ENCODE data around the gene UGT8.

The UGT8 gene

DNA sequence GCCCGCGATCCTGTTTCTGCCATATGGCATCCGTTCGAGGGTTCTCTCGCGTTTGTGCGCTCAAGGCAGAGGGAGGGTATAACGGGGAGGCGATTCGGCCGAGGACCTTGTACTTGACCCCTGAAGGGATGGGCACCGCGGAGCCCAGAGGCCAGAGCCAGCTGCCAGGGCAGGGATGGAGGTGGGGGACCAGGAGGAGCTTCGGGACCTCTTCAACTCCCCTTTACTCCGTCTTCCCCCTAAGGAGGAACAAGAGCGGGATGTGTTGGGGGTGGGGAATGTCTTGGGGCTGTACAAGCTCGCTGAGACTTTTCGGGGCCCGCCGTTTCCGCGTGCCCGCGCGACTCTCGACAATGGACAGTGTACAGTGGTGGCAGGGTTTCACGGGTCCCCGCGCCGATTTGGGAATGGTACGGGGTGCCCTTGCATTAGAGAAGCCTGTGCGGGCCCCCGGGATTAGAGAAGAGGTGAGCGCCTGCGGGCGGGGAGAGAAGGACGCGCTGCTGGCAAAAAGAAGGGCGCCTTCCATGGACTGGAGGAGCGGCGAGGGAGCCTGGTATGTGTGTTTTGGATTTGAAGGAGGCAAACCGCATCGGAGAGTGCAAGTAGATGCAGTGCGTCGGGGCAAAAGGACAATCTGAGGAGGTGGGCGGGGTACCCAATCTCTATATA is 760 bp downstream of the UGT8 start (continued):
- TF ChIP-seq, protein P1, sequence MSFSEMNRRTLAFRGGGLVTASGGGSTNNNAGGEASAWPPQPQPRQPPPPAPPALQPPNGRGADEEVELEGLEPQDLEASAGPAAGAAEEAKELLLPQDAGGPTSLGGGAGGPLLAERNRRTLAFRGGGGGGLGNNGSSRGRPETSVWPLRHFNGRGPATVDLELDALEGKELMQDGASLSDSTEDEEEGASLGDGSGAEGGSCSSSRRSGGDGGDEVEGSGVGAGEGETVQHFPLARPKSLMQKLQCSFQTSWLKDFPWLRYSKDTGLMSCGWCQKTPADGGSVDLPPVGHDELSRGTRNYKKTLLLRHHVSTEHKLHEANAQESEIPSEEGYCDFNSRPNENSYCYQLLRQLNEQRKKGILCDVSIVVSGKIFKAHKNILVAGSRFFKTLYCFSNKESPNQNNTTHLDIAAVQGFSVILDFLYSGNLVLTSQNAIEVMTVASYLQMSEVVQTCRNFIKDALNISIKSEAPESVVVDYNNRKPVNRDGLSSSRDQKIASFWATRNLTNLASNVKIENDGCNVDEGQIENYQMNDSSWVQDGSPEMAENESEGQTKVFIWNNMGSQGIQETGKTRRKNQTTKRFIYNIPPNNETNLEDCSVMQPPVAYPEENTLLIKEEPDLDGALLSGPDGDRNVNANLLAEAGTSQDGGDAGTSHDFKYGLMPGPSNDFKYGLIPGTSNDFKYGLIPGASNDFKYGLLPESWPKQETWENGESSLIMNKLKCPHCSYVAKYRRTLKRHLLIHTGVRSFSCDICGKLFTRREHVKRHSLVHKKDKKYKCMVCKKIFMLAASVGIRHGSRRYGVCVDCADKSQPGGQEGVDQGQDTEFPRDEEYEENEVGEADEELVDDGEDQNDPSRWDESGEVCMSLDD (tag by site-specific recombination; IDR thresholded peaks at IDR 0.05) = no peak
- TF ChIP-seq ZNF548 (tag by site-specific recombination; IDR thresholded peaks at IDR 0.05) (no peak), YY1 (tag by site-specific recombination; IDR thresholded peaks at IDR 0.05) (no peak), SP3 (tag by site-specific recombination; IDR thresholded peaks at IDR 0.05) (peak; percentile 45; the same call in 1 of the 2 replicates), OVOL3 (tag by site-specific recombination; IDR thresholded peaks at IDR 0.05) (no peak), ZNF24 (tag by site-specific recombination; IDR thresholded peaks at IDR 0.05) (no peak), EGR2 (tag by site-specific recombination; IDR thresholded peaks at IDR 0.05; ENCODE audit: low read depth) (no peak), ZNF366 (tag by site-specific recombination; conservative IDR thresholded peaks at IDR 0.05) (0 out of 2 replicates have a peak, but pooled peaks have one; percentile 16), SETDB1 (IDR thresholded peaks at IDR 0.05; ENCODE audit: insufficient read length, low read length) (no peak), ZNF571 (tag by site-specific recombination; IDR thresholded peaks at IDR 0.05) (no peak), FEZF1 (tag by site-specific recombination; IDR thresholded peaks at IDR 0.05) (no peak), ZNF311 (tag by site-specific recombination; IDR thresholded peaks at IDR 0.05; ENCODE audit: borderline replicate concordance) (no peak), ZNF391 (tag by site-specific recombination; IDR thresholded peaks at IDR 0.05; ENCODE audit: borderline replicate concordance, low read depth) (no peak), ZFP3 (tag by site-specific recombination; IDR thresholded peaks at IDR 0.05; ENCODE audit: low read depth) (no peak)
- TF ChIP-seq, protein P2, sequence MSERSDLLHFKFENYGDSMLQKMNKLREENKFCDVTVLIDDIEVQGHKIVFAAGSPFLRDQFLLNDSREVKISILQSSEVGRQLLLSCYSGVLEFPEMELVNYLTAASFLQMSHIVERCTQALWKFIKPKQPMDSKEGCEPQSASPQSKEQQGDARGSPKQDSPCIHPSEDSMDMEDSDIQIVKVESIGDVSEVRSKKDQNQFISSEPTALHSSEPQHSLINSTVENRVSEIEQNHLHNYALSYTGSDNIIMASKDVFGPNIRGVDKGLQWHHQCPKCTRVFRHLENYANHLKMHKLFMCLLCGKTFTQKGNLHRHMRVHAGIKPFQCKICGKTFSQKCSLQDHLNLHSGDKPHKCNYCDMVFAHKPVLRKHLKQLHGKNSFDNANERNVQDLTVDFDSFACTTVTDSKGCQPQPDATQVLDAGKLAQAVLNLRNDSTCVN (tag by site-specific recombination; optimal IDR thresholded peaks at IDR 0.05) = peak; percentile 58
- TF ChIP-seq, protein P3, sequence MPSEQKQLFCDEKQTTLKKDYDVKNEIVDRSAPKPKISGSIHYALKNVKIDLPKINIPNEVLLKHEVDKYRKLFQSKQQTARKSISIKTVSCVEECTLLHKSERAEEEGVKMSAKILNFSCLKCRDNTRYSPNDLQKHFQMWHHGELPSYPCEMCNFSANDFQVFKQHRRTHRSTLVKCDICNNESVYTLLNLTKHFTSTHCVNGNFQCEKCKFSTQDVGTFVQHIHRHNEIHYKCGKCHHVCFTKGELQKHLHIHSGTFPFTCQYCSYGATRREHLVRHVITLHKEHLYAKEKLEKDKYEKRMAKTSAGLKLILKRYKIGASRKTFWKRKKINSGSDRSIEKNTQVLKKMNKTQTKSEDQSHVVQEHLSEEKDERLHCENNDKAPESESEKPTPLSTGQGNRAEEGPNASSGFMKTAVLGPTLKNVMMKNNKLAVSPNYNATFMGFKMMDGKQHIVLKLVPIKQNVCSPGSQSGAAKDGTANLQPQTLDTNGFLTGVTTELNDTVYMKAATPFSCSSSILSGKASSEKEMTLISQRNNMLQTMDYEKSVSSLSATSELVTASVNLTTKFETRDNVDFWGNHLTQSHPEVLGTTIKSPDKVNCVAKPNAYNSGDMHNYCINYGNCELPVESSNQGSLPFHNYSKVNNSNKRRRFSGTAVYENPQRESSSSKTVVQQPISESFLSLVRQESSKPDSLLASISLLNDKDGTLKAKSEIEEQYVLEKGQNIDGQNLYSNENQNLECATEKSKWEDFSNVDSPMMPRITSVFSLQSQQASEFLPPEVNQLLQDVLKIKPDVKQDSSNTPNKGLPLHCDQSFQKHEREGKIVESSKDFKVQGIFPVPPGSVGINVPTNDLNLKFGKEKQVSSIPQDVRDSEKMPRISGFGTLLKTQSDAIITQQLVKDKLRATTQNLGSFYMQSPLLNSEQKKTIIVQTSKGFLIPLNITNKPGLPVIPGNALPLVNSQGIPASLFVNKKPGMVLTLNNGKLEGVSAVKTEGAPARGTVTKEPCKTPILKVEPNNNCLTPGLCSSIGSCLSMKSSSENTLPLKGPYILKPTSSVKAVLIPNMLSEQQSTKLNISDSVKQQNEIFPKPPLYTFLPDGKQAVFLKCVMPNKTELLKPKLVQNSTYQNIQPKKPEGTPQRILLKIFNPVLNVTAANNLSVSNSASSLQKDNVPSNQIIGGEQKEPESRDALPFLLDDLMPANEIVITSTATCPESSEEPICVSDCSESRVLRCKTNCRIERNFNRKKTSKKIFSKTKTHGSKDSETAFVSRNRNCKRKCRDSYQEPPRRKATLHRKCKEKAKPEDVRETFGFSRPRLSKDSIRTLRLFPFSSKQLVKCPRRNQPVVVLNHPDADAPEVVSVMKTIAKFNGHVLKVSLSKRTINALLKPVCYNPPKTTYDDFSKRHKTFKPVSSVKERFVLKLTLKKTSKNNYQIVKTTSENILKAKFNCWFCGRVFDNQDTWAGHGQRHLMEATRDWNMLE (tag by site-specific recombination; conservative IDR thresholded peaks at IDR 0.05; ENCODE audit: low read depth) = no peak
- TF ChIP-seq, protein P4, sequence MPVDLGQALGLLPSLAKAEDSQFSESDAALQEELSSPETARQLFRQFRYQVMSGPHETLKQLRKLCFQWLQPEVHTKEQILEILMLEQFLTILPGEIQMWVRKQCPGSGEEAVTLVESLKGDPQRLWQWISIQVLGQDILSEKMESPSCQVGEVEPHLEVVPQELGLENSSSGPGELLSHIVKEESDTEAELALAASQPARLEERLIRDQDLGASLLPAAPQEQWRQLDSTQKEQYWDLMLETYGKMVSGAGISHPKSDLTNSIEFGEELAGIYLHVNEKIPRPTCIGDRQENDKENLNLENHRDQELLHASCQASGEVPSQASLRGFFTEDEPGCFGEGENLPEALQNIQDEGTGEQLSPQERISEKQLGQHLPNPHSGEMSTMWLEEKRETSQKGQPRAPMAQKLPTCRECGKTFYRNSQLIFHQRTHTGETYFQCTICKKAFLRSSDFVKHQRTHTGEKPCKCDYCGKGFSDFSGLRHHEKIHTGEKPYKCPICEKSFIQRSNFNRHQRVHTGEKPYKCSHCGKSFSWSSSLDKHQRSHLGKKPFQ (tag by site-specific recombination; IDR thresholded peaks at IDR 0.05) = no peak
- TF ChIP-seq, protein P5, sequence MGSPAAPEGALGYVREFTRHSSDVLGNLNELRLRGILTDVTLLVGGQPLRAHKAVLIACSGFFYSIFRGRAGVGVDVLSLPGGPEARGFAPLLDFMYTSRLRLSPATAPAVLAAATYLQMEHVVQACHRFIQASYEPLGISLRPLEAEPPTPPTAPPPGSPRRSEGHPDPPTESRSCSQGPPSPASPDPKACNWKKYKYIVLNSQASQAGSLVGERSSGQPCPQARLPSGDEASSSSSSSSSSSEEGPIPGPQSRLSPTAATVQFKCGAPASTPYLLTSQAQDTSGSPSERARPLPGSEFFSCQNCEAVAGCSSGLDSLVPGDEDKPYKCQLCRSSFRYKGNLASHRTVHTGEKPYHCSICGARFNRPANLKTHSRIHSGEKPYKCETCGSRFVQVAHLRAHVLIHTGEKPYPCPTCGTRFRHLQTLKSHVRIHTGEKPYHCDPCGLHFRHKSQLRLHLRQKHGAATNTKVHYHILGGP (tag by site-specific recombination; IDR thresholded peaks at IDR 0.05) = no peak
- TF ChIP-seq, protein P6, sequence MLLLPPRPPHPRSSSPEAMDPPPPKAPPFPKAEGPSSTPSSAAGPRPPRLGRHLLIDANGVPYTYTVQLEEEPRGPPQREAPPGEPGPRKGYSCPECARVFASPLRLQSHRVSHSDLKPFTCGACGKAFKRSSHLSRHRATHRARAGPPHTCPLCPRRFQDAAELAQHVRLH (tag by site-specific recombination; IDR thresholded peaks at IDR 0.05) = no peak
- TF ChIP-seq, protein P7, sequence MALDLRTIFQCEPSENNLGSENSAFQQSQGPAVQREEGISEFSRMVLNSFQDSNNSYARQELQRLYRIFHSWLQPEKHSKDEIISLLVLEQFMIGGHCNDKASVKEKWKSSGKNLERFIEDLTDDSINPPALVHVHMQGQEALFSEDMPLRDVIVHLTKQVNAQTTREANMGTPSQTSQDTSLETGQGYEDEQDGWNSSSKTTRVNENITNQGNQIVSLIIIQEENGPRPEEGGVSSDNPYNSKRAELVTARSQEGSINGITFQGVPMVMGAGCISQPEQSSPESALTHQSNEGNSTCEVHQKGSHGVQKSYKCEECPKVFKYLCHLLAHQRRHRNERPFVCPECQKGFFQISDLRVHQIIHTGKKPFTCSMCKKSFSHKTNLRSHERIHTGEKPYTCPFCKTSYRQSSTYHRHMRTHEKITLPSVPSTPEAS (tag by site-specific recombination; IDR thresholded peaks at IDR 0.05) = no peak
- TF ChIP-seq, protein P8, sequence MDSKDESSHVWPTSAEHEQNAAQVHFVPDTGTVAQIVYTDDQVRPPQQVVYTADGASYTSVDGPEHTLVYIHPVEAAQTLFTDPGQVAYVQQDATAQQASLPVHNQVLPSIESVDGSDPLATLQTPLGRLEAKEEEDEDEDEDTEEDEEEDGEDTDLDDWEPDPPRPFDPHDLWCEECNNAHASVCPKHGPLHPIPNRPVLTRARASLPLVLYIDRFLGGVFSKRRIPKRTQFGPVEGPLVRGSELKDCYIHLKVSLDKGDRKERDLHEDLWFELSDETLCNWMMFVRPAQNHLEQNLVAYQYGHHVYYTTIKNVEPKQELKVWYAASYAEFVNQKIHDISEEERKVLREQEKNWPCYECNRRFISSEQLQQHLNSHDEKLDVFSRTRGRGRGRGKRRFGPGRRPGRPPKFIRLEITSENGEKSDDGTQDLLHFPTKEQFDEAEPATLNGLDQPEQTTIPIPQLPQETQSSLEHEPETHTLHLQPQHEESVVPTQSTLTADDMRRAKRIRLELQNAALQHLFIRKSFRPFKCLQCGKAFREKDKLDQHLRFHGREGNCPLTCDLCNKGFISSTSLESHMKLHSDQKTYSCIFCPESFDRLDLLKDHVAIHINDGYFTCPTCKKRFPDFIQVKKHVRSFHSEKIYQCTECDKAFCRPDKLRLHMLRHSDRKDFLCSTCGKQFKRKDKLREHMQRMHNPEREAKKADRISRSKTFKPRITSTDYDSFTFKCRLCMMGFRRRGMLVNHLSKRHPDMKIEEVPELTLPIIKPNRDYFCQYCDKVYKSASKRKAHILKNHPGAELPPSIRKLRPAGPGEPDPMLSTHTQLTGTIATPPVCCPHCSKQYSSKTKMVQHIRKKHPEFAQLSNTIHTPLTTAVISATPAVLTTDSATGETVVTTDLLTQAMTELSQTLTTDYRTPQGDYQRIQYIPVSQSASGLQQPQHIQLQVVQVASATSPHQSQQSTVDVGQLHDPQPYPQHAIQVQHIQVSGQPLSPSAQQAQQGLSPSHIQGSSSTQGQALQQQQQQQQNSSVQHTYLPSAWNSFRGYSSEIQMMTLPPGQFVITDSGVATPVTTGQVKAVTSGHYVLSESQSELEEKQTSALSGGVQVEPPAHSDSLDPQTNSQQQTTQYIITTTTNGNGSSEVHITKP (tag by site-specific recombination; IDR thresholded peaks at IDR 0.05) = peak; percentile 46

Data from HEK293 (cell line).